Left cardiac atrium (tissue), 4 donors: Measurements from ENCODE around the gene PSMB5. TPM values are rescaled to one million over a fixed set of nuclear protein-coding genes. Genes with fewer than 3 reads are reported as not detected.

ENCODE experiments used
- ATAC-seq, 2 donors: fragments of 200-7000 bp; cut with Tn5 transposase; one replicate each; pipeline ENCODE4 v1.9.1; 2020; ENCODE audit warnings: mild to moderate bottlenecking in 2 of 2, moderate library complexity in 2 of 2
- DNase-seq: peaks from one replicate; pipeline ENCODE4 v3.0.0-alpha.2; 2020
- intact Hi-C, 2 donors: fragments of 100-400 bp; cut with DNase I; formaldehyde crosslinking; loops; one replicate each; pipeline versions ENCODE4 v1.14.1 to v1.15.1; 2022 to 2023
- total RNA-seq, 2 donors: library from RNA; stranded (reverse); fragmentation: NEBNext Ultra II Directional; extraction: Animal tissue kit (Norgen Biotek cat#: 25700); gene quantifications; one replicate each; pipeline ENCODE4 v1.2.1, GENCODE V29; 2021
- donor health status: DM: no; HTN: yes; CAD: no.
- donor health status: DM: no; HTN: yes; CAD: no; lungs with severe emphysema.
- donor health status: DM: yes; HTN: yes; CAD: no.
- donor health status: Dilated cardiomyopathy.

The PSMB5 gene
- total RNA-seq, 2 donors from 2014 or later: 98.1 to 114 TPM

GRCh38 chr14:22980672-22981089 lies 54.0 kb downstream of the PSMB5 start:
- ATAC-seq: peak; percentile 13 to 24
- intact Hi-C loops: loop anchor here in 1 of 2 donors (10.0 kb wide), 1 partner anchor 46 kb away; no protein-coding TSS in a partner anchor
- peak; percentile 42 for DNase-seq

DNA sequence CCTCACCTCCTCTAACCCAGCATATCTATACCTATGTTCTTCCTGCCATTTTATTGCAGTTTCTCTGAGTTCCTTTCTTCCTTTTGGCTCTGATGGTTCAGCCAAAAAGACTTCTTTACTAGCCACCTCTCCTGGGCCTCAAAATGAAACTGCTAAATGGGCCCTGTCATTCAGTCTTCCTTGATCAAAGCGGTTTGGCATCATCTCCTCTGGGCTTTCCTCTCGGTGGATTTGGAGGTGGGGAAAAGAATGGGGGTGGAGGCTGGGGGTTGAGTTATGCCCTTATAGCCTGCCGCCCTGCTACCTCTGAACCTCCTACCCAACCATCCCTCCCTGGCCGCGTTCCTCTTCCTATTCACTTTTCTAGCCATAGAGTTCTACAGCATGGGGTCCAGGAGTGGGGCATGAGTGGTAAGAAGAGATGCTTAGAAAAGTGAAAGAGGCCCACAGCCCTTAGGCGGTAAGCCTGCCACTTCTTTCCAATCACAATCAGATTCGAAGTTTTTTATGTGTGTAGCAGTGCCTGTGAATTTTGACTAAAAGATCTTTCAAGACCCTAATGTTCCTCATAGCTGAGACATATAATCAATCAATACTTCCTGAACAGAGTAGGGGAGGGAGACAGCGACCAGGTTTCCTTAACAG lies 54.8 kb downstream of the PSMB5 start:
- ATAC-seq (no peak), DNase-seq (no peak)
- intact Hi-C loops: loop anchor here in 1 of 2 donors (10.0 kb wide), 1 partner anchor 45 kb away; no protein-coding TSS in a partner anchor

DNA sequence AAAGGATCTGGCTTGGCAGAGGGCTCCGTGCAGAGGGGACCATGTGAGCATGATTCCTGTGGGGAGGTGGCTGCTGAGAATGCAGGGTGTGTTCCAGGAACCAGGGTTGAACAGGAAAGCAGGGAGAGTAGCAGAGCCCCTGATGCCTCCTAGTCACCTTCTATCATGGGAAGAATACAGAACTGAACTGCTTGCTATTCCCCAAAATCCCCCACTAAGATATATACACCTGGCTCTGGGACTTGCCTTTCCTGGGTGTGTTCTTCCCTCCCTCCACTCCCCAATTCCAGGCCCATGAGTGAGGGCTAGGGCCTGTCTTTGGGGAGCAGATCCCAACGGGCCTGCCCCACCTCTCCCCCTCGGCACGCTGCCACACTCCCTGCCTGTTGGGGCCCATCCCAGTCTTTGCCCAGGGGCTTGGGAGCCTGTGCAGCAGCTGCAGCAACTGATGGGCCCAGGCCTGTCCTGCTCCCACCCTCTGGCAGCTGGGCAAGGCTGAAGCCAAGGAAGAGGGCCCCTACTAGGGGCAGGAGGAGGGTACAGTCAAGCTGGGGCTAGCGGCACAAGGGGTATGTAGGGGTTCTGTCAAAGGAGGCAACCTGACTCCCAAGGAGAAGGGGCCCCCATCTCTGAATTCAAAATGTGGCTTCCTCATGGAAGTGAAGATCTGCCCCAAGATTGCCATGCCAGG lies 55.6 kb downstream of the PSMB5 start:
- ATAC-seq: no peak
- intact Hi-C loops: no loop called here
- no peak for DNase-seq

GRCh38 chr14:22978487-22978837 lies 56.2 kb downstream of the PSMB5 start:
- ATAC-seq: no peak

DNA sequence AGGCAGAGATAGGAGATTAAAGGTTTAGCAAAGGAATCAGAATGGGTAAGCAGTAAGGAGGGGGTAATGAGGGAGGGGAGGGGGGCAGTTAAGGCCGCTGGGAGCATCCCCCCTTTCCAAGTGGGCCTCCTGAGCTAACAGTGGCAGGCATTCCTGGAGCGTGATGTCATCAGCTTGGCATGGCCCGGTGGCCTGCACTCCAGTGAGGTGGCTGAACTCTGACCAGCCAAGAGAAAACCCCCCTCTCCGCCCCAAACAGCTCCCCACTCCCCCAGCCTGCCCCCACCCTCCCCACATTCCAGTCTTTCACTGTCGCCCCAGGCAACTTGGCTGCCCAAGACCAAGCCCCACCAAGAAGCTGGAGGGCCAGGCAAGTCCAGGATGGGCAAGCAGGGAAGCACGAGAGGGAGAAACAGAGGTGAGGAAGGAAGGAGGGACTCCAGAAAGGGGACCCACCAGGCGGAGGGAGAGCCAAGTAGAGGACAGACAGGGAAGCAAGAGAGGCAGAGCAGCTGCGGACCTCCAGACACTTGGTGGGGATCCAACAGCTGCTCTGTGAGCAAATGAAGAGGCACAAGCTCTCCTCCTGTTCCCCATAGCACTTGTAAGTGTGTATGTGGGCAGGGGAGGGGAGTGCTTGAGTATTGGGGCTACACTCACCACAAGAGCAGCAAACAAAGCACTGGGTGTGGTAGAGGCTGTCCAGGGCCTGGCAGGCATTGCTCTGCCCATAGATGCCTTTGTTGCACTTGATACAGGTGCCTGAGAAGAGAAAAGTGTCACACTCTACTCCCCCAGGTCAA lies 56.8 kb downstream of the PSMB5 start:
- intact Hi-C loops: no loop called here
- peak; percentile 56 for DNase-seq
- ATAC-seq: peak; percentile 21 to 31

More at GRCh38 chr14:22978487-22978837, 56.2 kb downstream of the PSMB5 start:
- DNase-seq: no peak
- intact Hi-C loops: no loop called here

- intact Hi-C loops: no loop called here
- ATAC-seq: no peak
- no peak for DNase-seq
These were observed 57.3 kb downstream of the PSMB5 start for GRCh38 chr14:22977434-22977683.

DNA sequence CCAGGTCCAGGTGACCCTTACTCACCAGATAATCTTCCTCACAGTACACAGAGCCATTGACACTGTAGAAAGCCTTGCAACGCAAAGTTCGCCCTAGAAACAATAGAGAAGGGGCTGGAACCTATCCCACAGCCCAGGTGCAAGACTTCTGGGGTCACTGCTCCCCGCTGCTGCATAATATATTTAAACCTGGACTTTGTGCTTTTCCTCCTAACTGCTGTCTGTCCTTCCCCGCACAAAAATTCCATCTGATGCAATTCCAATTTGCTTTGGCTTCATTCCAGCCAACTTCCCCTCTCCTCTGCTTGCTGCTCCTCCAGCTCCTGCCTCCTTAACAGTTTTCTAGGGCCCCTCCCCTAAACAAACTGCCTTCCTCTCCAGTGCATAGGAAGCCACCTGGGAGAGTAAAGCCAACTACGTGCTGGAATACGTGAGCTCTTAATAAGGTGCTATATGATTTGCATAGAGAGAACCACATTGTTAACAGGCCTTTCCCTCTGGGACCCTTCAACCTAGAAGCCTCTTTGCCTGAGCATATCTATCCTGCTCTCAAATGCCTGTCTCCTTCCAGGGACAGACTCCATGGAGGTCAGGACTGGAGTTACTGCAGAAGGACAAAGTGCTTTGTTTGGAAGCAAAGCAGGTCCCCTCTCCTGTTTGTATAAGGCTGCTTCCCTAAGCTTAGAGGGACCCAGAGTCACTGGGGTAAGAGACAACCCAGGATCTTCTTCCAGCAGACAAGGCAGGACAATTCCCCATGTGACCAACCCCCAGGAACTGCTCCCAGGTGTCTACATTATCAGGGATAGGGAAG lies 57.9 kb downstream of the PSMB5 start:
- DNase-seq: no peak
- intact Hi-C loops: no loop called here
- ATAC-seq: no peak

Other genes starting within 250 kb of the PSMB5 start
- gene SLC7A7, start 219.5 kb downstream of the PSMB5 start, total RNA-seq: 10 to 100 TPM in 1 of 2 donors, 1 to 10 TPM in 1; 8.2 to 12.0 TPM
- 10 to 100 TPM; 79.4 to 95.7 TPM for gene MRPL52, start 205.0 kb downstream of the PSMB5 start, total RNA-seq
- 10 to 100 TPM; 51.2 to 52.2 TPM for gene MMP14, start 198.3 kb downstream of the PSMB5 start, total RNA-seq
- 10 to 100 TPM; 63.5 to 73.1 TPM for gene LRP10, start 163.2 kb downstream of the PSMB5 start, total RNA-seq
- gene REM2, start 151.7 kb downstream of the PSMB5 start, total RNA-seq: under 1 TPM in 1 of 2 donors, not detected in 1; 0.12 TPM
- gene RBM23, start 115.8 kb downstream of the PSMB5 start, total RNA-seq: 10 to 100 TPM; 48.8 to 54.6 TPM
- gene PRMT5, start 105.5 kb downstream of the PSMB5 start, total RNA-seq: 10 to 100 TPM; 46.9 to 48.6 TPM
- gene HAUS4, start 77.8 kb downstream of the PSMB5 start, total RNA-seq: 10 to 100 TPM; 17.2 to 23.9 TPM
- gene AJUBA, start 52.3 kb downstream of the PSMB5 start, total RNA-seq: 1 to 10 TPM; 7.0 to 8.0 TPM
- gene C14orf93, start 24.8 kb downstream of the PSMB5 start, total RNA-seq: 1 to 10 TPM; 3.9 to 4.7 TPM
- not detected for gene PSMB11, start 7.3 kb upstream of the PSMB5 start, total RNA-seq
- 1 to 10 TPM; 1.6 to 3.4 TPM for gene CDH24, start 22.6 kb upstream of the PSMB5 start, total RNA-seq
- 10 to 100 TPM; 71.4 to 77.5 TPM for gene ACIN1, start 60.2 kb upstream of the PSMB5 start, total RNA-seq
- gene C14orf119, start 60.6 kb upstream of the PSMB5 start, total RNA-seq: 10 to 100 TPM; 30.8 to 37.9 TPM
- not detected for gene CIROP, start 70.1 kb upstream of the PSMB5 start, total RNA-seq
- not detected for gene CEBPE, start 84.4 kb upstream of the PSMB5 start, total RNA-seq
- gene SLC7A8, start 148.8 kb upstream of the PSMB5 start, total RNA-seq: 10 to 100 TPM in 1 of 2 donors, 1 to 10 TPM in 1; 8.7 to 16.2 TPM
- not detected for gene RNF212B, start 203.0 kb upstream of the PSMB5 start, total RNA-seq